Karpas-422 (cell line): Measurements from ENCODE around the gene SLC44A3. TPM values are rescaled to one million over a fixed set of nuclear protein-coding genes. Genes with fewer than 3 reads are reported as not detected.

ENCODE experiments used
- DNase-seq: peaks from one replicate; pipeline ENCODE4 v3.0.0-alpha.2; 2015
- H2AFZ ChIP-seq: fragments of 200-600 bp; sonication (generic); 2 replicates; pipeline ENCODE4 v1.6.1; 2014; ENCODE audit warnings: antibody characterized with exemption, low read length, mixed read lengths
- H3K27ac ChIP-seq: fragments of 200-600 bp; sonication (generic); 2 replicates; pipeline ENCODE4 v1.5.1; 2014; ENCODE audit warnings: mild to moderate bottlenecking, low read length, moderate library complexity
- H3K27me3 ChIP-seq: fragments of 200-600 bp; sonication (generic); 2 replicates; pipeline ENCODE4 v1.6.1; 2014; ENCODE audit warnings: low read length, mixed read lengths
- H3K36me3 ChIP-seq: fragments of 200-600 bp; sonication (generic); 2 replicates; pipeline ENCODE4 v1.6.1; 2014; ENCODE audit warnings: low read length, mixed read lengths; ENCODE audit not compliant: insufficient read depth
- H3K4me1 ChIP-seq: fragments of 200-600 bp; sonication (generic); 2 replicates; pipeline ENCODE4 v1.6.1; 2014; ENCODE audit warnings: mild to moderate bottlenecking, low read length, mixed read lengths
- H3K4me2 ChIP-seq: fragments of 200-600 bp; sonication (generic); 2 replicates; pipeline ENCODE4 v1.6.1; 2014; ENCODE audit warnings: low read length, low read depth, mild to moderate bottlenecking; ENCODE audit not compliant: poor library complexity, severe bottlenecking
- H3K4me3 ChIP-seq: fragments of 200-600 bp; sonication (generic); 2 replicates; pipeline ENCODE4 v1.5.1; 2014; ENCODE audit warnings: mild to moderate bottlenecking, antibody characterized with exemption, low read length, mixed read lengths
- H3K79me2 ChIP-seq: fragments of 200-600 bp; sonication (generic); 2 replicates; pipeline ENCODE4 v1.6.1; 2014; ENCODE audit warnings: mild to moderate bottlenecking, low read length, mixed read lengths
- H3K9ac ChIP-seq: fragments of 200-600 bp; sonication (generic); 2 replicates; pipeline ENCODE4 v1.6.0; 2014; ENCODE audit warnings: low read length
- H3K9me2 ChIP-seq: fragments of 200-600 bp; sonication (generic), shearing (Covaris generic); replicated peaks from 2 replicates; pipeline ENCODE4 v1.6.0; 2014; ENCODE audit warnings: mild to moderate bottlenecking, low read length, moderate library complexity; ENCODE audit not compliant: insufficient read depth
- H3K9me3 ChIP-seq: fragments of 300-700, 200-600 bp; sonication (generic); 2 replicates; pipeline ENCODE4 v1.6.1; 2014; ENCODE audit warnings: low read length, mixed read lengths
- H4K20me1 ChIP-seq: fragments of 200-600 bp; sonication (generic); 2 replicates; pipeline ENCODE4 v1.6.1; 2014; ENCODE audit warnings: mild to moderate bottlenecking, antibody characterized with exemption, low read length, low read depth; ENCODE audit not compliant: insufficient read depth
- total RNA-seq: library from RNA; depleted of rRNA; stranded (reverse); fragments of >200 nt; shearing (Covaris generic); gene quantifications from 2 replicates; pipeline ENCODE4 v1.2.3, GENCODE V29; 2014; ENCODE audit warnings: low replicate concordance

The SLC44A3 gene
- total RNA-seq, 1 experiment from 2014 or later = not detected

DNA sequence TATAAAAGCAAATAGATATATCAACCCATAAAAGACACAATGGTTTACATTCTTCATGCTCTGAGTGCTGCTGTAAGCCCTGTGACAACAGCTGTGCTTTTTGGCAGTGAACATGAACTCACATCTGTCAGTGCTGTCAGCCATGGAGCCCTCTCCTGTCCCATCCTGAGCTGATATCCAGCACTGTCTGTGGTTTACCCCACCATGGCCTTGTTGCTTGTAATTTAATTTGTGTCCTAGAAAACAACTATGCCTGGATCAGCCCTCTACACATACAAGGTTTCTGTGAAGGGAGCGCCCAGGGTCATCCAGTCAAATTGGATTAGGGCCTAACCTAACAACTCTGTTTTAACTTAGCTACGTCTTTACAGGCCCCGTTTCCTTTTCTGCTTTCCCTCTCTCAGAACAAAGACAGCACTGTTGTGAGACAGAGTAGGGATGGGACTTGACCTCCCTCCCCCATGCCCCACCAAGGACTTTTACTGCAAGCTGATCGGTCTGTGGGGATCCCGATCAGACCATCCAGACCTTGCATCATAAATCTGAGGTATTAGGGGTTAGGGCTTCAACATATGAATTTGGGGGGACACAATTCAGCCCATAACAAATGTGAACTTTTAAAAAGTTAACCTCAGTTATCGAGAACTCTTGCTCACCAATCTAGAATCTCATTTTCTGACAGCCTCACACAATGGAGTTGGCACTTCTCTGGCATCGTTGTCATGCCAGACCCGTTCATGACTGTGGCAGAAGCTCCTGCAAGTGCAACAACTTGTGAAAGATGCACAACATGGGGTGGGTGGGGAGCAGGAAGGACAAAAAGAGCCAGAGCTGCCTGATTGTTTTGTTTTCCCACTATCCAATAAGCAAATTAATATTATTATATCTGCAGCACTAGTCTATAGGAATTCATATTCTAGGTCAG, 16.4 kb upstream of the SLC44A3 start:
- no peak overlapping the region for H3K9ac ChIP-seq
- H2AFZ ChIP-seq = no peak overlapping the region
- no peaks in the 10 kb centered on the region for H3K9me2 ChIP-seq
- no peaks in the 10 kb centered on the region for H3K79me2 ChIP-seq
- H3K36me3 ChIP-seq = no peaks in the 10 kb centered on the region
- H3K4me1 ChIP-seq = peaks cover 5% of the 10 kb centered on the region
- H3K27me3 ChIP-seq = no peaks in the 10 kb centered on the region; the same call in 1 of the 2 replicates
- H3K4me2 ChIP-seq = no peak overlapping the region
- no peak overlapping the region for H3K27ac ChIP-seq
- no peak for DNase-seq
- H3K4me3 ChIP-seq = no peak overlapping the region
- no peaks in the 10 kb centered on the region for H4K20me1 ChIP-seq
- H3K9me3 ChIP-seq = no peaks in the 10 kb centered on the region

DNA sequence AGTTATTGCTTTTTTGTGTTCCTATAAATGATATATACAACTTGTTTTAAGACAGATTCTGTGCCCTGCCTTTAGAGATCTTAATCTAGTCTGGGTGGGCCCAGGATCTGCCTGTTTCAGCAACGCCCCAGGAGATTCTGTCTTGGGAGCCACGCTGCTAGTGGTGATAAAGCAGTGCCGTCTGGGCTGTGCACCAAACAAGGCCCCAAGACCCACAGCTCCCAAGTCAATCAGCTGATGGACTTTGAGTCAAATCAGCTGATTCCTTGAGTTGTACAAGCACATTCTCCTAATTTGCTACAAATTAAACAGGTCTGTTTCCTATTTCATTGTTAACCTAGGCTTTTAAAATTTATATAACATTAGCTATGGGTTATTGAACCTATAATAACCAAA, 15.7 kb upstream of the SLC44A3 start:
- no peaks in the 10 kb centered on the region for H4K20me1 ChIP-seq

DNA sequence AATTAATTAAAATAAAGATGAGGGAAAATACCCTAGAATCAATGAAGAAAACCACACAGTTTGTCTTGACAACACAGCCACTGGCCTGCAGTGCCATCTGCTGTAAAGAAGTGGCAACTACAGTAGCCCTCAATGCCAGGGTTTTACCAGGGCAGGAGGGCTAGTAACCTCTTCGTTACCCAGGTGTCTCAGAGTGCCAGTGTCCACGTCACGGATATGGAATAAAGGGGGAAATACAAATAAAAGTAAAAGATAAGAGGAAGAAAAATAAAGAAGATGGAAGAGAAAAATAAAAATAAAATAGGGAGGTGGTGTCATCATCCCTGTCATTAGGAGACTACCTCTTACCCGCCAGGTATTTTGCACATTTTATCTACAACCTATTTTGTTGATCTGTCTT, 14.2 kb upstream of the SLC44A3 start:
- peaks cover 5% of the 10 kb centered on the region for H3K4me1 ChIP-seq
- H3K9me2 ChIP-seq = no peaks in the 10 kb centered on the region
- H3K9me3 ChIP-seq = no peaks in the 10 kb centered on the region
- no peak overlapping the region for H3K27ac ChIP-seq
- no peak overlapping the region for H3K4me2 ChIP-seq
- H3K36me3 ChIP-seq = no peaks in the 10 kb centered on the region
- H4K20me1 ChIP-seq = no peaks in the 10 kb centered on the region
- no peaks in the 10 kb centered on the region for H3K27me3 ChIP-seq
- no peak overlapping the region for H3K4me3 ChIP-seq
- peak; percentile 78 for DNase-seq
- H3K79me2 ChIP-seq = no peaks in the 10 kb centered on the region
- H2AFZ ChIP-seq = no peak overlapping the region
- H3K9ac ChIP-seq = no peak overlapping the region

More for the DNA sequence above, 15.7 kb upstream of the SLC44A3 start:
- peaks cover 5% of the 10 kb centered on the region for H3K4me1 ChIP-seq
- no peak overlapping the region for H3K4me2 ChIP-seq
- no peak overlapping the region for H3K9ac ChIP-seq
- H2AFZ ChIP-seq = no peak overlapping the region
- H3K27me3 ChIP-seq = no peaks in the 10 kb centered on the region
- H3K36me3 ChIP-seq = no peaks in the 10 kb centered on the region
- no peak overlapping the region for H3K27ac ChIP-seq
- H3K9me3 ChIP-seq = no peaks in the 10 kb centered on the region
- H3K9me2 ChIP-seq = no peaks in the 10 kb centered on the region
- no peaks in the 10 kb centered on the region for H3K79me2 ChIP-seq
- DNase-seq = no peak
- no peak overlapping the region for H3K4me3 ChIP-seq

DNA sequence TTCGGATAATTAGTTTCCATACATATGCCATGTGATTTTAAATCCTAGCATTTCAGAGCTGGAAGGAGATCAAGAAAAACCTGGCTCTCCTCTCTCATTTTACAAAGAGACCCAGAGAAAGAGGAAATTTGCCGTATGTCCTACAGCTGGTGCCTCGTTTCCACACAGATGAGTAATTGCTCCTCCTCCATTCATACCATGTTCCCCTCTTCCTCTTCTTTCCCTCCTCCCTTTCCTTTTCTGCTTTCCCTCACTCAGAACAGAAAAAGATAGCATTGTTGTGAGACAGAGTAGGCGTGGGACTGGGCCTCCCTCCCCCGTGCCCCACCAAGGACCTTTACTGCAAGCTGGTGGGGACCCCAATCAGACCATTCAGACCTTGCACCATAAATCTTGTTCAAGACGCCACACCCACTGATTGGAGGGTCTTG, 13.7 kb upstream of the SLC44A3 start:
- H3K27ac ChIP-seq = no peak overlapping the region
- no peak overlapping the region for H2AFZ ChIP-seq

DNA sequence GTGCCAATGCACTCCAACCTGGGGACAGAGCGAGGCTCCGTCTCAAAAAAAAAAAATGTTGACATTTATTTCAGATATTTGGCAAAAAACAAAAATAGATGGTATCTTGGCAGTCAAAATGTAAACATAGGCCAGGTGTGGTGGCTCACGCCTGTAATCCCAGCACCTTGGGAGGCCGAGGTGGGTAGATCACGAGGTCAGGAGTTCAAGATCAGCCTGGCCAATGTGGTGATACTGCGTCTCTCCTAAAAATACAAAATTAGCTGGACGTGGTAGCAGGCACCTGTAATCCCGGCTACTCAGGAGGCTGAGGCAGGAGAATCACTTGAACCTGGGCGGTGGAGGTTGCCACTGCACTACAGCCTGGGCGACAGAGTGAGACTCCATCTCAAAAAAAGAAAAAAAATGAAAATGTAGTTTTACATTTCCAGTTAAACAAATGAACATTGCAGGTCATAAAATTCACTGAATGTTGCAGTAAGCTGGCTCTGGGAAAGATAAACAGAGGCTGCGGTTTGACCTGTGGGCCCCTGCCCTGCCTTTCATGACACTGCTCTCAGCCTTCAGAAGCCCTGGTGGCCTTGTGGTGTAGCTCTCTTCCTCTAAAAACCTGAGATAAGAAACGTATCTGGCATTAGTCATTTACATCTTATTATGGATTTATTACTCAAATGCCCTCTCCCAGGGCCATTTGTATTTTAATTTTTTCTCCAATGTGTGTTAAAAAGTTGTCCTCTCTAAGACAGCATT, 12.2 kb upstream of the SLC44A3 start:
- DNase-seq = no peak
- H3K4me3 ChIP-seq = no peak overlapping the region
- no peak overlapping the region for H2AFZ ChIP-seq
- no peaks in the 10 kb centered on the region for H3K9me3 ChIP-seq
- no peak overlapping the region for H3K9ac ChIP-seq
- H3K36me3 ChIP-seq = no peaks in the 10 kb centered on the region
- H3K27ac ChIP-seq = no peak overlapping the region
- no peaks in the 10 kb centered on the region for H3K9me2 ChIP-seq
- H3K4me2 ChIP-seq = no peak overlapping the region
- no peaks in the 10 kb centered on the region for H4K20me1 ChIP-seq
- H3K27me3 ChIP-seq = no peaks in the 10 kb centered on the region
- no peaks in the 10 kb centered on the region for H3K4me1 ChIP-seq
- H3K79me2 ChIP-seq = no peaks in the 10 kb centered on the region

More for the DNA sequence above, 13.7 kb upstream of the SLC44A3 start:
- Histone ChIP-seq H3K9ac (no peak overlapping the region), H3K4me2 (no peak overlapping the region), H3K4me3 (no peak overlapping the region), H3K27me3 (no peaks in the 10 kb centered on the region), H4K20me1 (no peaks in the 10 kb centered on the region), H3K36me3 (no peaks in the 10 kb centered on the region), H3K4me1 (peaks cover 5% of the 10 kb centered on the region), H3K9me2 (no peaks in the 10 kb centered on the region), H3K79me2 (no peaks in the 10 kb centered on the region), H3K9me3 (no peaks in the 10 kb centered on the region)
- DNase-seq = no peak

DNA sequence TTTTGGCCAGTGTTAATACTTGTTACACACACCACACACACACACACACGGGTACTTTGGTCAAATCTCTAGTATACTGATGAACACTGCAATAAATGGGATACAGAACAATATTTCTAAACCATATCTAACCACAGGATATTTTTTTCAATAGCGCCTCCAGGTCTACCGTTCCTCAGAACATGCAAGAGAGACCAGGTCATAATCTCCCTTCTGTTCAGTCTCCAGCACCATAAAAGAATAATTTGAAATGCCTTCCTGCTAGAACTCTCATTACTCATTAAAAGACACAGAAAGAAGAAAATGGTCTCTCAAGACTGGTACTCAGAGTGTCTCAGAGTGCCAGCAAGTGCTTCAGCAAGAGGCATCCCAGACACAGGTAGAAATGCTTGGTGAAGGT, 11.5 kb upstream of the SLC44A3 start:
- no peak overlapping the region for H3K9ac ChIP-seq
- no peak for DNase-seq
- no peak overlapping the region for H3K4me3 ChIP-seq
- H3K27ac ChIP-seq = no peak overlapping the region
- H3K36me3 ChIP-seq = no peaks in the 10 kb centered on the region
- H3K79me2 ChIP-seq = no peaks in the 10 kb centered on the region
- H3K27me3 ChIP-seq = no peaks in the 10 kb centered on the region
- H3K9me3 ChIP-seq = no peaks in the 10 kb centered on the region
- H3K4me2 ChIP-seq = no peak overlapping the region
- no peaks in the 10 kb centered on the region for H4K20me1 ChIP-seq
- H3K9me2 ChIP-seq = no peaks in the 10 kb centered on the region
- no peaks in the 10 kb centered on the region for H3K4me1 ChIP-seq
- no peak overlapping the region for H2AFZ ChIP-seq

DNA sequence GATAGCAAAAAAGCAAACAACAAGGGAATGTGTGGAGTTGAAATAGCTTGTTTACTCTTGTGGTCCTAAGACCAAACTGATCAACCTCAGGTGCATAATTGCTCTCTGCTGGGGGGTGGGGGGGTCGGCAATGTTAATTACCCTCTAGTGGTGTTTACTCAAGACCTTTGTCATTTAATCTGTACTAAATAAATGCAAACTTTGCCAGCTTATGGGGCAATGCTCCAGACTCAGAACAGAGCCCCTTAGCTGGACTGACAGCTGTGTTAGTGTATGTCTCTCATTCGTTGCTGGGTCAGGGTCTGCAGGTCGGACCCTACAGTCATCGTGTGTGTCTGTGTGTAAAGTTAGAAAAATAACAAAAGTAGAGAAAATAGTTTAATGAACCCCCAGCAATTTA, 7.2 kb upstream of the SLC44A3 start:
- no peak overlapping the region for H2AFZ ChIP-seq
- H3K27me3 ChIP-seq = no peaks in the 10 kb centered on the region
- no peak overlapping the region for H3K4me3 ChIP-seq
- no peaks in the 10 kb centered on the region for H3K79me2 ChIP-seq
- no peaks in the 10 kb centered on the region for H3K4me1 ChIP-seq
- DNase-seq = no peak
- no peaks in the 10 kb centered on the region for H4K20me1 ChIP-seq
- H3K9ac ChIP-seq = no peak overlapping the region
- H3K9me3 ChIP-seq = no peaks in the 10 kb centered on the region
- no peak overlapping the region for H3K27ac ChIP-seq
- H3K4me2 ChIP-seq = no peak overlapping the region
- no peaks in the 10 kb centered on the region for H3K9me2 ChIP-seq
- no peaks in the 10 kb centered on the region for H3K36me3 ChIP-seq

DNA sequence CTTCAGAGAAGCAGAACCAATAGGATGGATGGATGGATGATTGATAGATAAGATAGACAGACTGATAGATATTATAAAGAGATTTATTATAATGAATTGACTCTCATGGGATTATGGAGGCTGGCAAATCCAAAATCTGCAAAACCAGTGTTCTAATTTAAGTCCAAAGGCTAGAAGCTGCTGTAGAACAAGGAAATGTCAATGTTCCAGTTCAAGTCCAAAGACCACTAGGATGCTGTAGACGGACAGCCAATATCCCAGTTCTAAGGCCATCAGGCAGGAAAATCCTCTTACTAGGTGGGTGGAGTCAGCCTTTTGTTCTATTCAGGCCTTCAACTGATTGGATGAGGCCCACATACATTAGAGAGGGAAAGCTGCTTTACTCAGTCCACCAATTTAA, 4.1 kb upstream of the SLC44A3 start:
- Histone ChIP-seq H3K27ac (no peak overlapping the region), H3K79me2 (no peaks in the 10 kb centered on the region), H3K36me3 (no peaks in the 10 kb centered on the region)

More for the DNA sequence above, 4.1 kb upstream of the SLC44A3 start:
- H3K4me3 ChIP-seq = no peak overlapping the region
- H3K27me3 ChIP-seq = no peaks in the 10 kb centered on the region
- no peaks in the 10 kb centered on the region for H3K9me3 ChIP-seq
- no peak for DNase-seq
- no peak overlapping the region for H3K4me2 ChIP-seq
- no peaks in the 10 kb centered on the region for H4K20me1 ChIP-seq
- no peak overlapping the region for H3K9ac ChIP-seq
- no peaks in the 10 kb centered on the region for H3K9me2 ChIP-seq
- H2AFZ ChIP-seq = no peak overlapping the region
- H3K4me1 ChIP-seq = no peaks in the 10 kb centered on the region
